ENCODE measurements around the gene COL15A1. TPM values are rescaled to one million over a fixed set of nuclear protein-coding genes. Genes with fewer than 3 reads are reported as not detected.

Gene COL15A1
- total RNA-seq, 1 experiment from 2014 or later = not detected

- in situ Hi-C loops (cut with HindIII; ENCODE audit: low pct_unique_long_range_greater_than_20kb, low sequenced_read_pairs) = no loop called here
Measured at GRCh38 chr9:99054581-99054980, 110.9 kb downstream of the COL15A1 start.

DNA sequence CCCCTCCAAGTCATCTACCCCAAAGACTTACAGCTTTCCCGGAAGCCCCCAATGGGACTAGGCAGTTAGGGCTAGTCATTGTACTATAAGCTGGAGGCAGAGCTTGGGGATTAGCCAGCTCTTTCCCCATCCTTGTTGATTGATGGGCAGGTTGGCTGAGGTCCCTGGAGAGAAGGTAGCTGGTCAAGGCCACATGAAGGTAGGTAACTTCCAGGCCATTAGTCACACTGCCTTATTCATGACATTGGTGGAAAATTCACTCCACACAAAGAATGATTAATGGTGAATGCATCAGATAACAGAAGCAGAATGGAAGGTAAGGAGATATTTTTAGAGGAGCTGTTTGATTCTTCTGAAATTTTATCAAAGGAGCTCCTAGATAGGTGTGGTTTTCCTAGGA, 111.7 kb downstream of the COL15A1 start:
- no peak for DNase-seq (ENCODE audit: low read depth)
- in situ Hi-C loops (cut with HindIII; ENCODE audit: low pct_unique_long_range_greater_than_20kb, low sequenced_read_pairs) = no loop called here

More at GRCh38 chr9:99054581-99054980, 110.9 kb downstream of the COL15A1 start:
- no peak for DNase-seq (ENCODE audit: low read depth)

DNA sequence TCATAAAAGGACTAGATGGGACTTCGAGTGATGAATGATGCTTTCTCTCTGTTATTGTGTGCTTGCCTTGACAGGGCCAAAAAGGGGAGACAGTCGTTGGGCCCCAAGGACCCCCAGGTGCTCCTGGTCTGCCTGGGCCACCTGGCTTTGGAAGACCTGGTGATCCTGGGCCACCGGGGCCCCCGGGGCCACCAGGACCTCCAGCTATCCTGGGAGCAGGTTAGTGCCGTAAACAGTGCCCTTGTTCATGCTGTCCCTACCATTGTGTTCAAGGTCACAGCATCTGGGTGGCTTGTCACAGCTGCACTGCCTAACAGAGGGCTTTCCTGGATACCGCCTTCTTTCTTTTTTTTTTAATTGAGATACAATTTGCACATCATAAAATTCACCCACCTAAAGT, 112.5 kb downstream of the COL15A1 start:
- DNase-seq (ENCODE audit: low read depth) = no peak

GRCh38 chr9:99056886-99057664, 113.4 kb downstream of the COL15A1 start:
- DNase-seq (ENCODE audit: low read depth) = no peak
- in situ Hi-C loops (cut with HindIII; ENCODE audit: low pct_unique_long_range_greater_than_20kb, low sequenced_read_pairs) = no loop called here

More for the DNA sequence above, 112.5 kb downstream of the COL15A1 start:
- in situ Hi-C loops (cut with HindIII; ENCODE audit: low pct_unique_long_range_greater_than_20kb, low sequenced_read_pairs) = no loop called here

- DNase-seq (ENCODE audit: low read depth) = no peak
- in situ Hi-C loops (cut with HindIII; ENCODE audit: low pct_unique_long_range_greater_than_20kb, low sequenced_read_pairs) = no loop called here
Measured at GRCh38 chr9:99057665-99058625, 114.2 kb downstream of the COL15A1 start.

DNA sequence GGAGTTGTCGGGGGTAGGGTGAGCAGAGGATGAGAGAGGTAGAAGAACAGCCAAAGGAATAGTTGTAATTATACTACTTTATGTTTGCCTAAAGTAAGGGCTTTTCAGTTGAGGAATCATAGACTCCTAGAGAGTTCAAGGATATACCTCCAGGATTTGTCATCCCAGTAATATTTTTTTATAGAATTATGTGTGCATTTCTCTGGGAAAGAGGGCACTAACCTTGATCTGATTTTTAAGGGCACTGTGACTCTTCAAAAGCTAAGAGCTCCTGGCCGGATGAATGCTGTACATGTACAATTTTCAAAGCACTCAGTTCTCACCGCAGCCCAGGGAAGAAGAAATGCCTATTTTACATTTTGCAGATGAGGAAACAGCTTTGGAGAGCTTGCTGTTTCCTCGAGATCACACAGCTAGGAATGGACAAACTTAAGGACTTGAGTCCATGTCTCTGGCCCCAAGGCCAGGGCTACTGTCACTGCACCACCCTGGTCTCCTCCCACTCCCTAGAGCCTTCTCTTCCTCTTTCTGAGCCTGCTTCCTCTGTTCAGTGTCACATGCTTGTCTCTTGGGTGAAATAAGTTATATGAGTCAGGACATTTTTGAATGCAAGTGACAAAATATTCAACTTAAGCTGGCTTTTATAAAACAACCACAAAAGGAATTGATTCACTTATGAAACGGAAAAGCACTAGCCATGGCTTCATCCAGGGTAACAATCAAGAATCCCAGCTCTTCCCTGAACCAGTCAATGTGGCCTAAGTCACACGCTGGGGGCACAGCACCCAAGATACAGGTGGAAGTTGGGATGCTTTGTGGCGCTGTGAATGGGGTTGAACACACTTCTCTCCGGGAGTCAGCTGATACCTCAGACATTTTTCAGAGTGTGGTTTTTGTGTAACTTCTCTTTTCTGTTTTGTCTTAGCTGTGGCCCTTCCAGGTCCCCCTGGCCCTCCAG, 115.5 kb downstream of the COL15A1 start:
- DNase-seq (ENCODE audit: low read depth) = no peak
- in situ Hi-C loops (cut with HindIII; ENCODE audit: low pct_unique_long_range_greater_than_20kb, low sequenced_read_pairs) = no loop called here

GRCh38 chr9:99060621-99061020, 116.9 kb downstream of the COL15A1 start:
- in situ Hi-C loops (cut with HindIII; ENCODE audit: low pct_unique_long_range_greater_than_20kb, low sequenced_read_pairs) = no loop called here
- no peak for DNase-seq (ENCODE audit: low read depth)

- no peak for DNase-seq (ENCODE audit: low read depth)
- in situ Hi-C loops (cut with HindIII; ENCODE audit: low pct_unique_long_range_greater_than_20kb, low sequenced_read_pairs) = no loop called here
Measured at GRCh38 chr9:99062549-99062948, 118.8 kb downstream of the COL15A1 start.

- DNase-seq (ENCODE audit: low read depth) = no peak
- in situ Hi-C loops (cut with HindIII; ENCODE audit: low pct_unique_long_range_greater_than_20kb, low sequenced_read_pairs) = no loop called here
Measured at GRCh38 chr9:99063522-99063921, 119.8 kb downstream of the COL15A1 start.

GRCh38 chr9:99066571-99066970, 122.9 kb downstream of the COL15A1 start:
- in situ Hi-C loops (cut with HindIII; ENCODE audit: low pct_unique_long_range_greater_than_20kb, low sequenced_read_pairs) = no loop called here
- DNase-seq (ENCODE audit: low read depth) = no peak

DNA sequence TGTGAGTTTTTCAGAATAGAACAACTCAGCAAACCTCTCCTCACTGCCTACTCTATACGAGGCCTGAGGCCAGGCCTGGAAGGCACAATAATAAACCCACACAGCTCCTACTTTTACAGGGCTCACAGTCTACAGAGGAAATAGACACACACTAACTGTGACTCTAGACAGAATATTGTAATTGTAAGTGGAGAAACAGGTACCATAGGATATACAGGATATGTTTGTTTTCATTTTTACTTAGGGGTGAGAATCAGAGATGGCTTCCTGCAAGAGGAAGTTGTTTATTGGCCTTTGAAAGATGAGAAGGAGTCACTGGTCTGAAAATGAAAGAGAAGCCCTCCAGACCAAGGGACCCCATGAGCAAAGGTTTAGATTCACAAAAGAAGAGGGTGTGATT, 125.4 kb downstream of the COL15A1 start:
- DNase-seq (ENCODE audit: low read depth) = no peak
- in situ Hi-C loops (cut with HindIII; ENCODE audit: low pct_unique_long_range_greater_than_20kb, low sequenced_read_pairs) = no loop called here

GRCh38 chr9:99069546-99069945, 125.8 kb downstream of the COL15A1 start:
- no peak for DNase-seq (ENCODE audit: low read depth)
- in situ Hi-C loops (cut with HindIII; ENCODE audit: low pct_unique_long_range_greater_than_20kb, low sequenced_read_pairs) = no loop called here

- in situ Hi-C loops (cut with HindIII; ENCODE audit: low pct_unique_long_range_greater_than_20kb, low sequenced_read_pairs) = no loop called here
- DNase-seq (ENCODE audit: low read depth) = no peak
Measured at GRCh38 chr9:99070681-99071080, 127.0 kb downstream of the COL15A1 start.

- in situ Hi-C loops (cut with HindIII; ENCODE audit: low pct_unique_long_range_greater_than_20kb, low sequenced_read_pairs) = no loop called here
- DNase-seq (ENCODE audit: low read depth) = no peak
Measured at GRCh38 chr9:99071313-99072039, 127.8 kb downstream of the COL15A1 start.

DNA sequence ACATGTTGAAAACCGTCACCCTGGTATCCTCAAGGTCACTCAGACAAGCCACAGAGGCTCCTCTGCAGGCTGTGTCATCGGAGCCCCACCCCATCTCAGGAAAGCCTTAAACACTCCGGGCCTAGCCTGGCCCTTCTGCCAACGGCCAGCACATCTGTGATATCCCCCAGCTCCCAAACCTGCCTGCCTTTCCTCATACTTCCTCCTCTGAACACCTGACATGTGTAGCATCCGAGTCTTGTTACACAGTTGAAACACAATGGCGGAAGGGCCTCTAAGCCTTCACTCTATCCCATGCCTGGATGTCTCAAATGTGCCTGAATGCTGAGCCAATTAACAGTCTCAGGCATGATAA, 128.3 kb downstream of the COL15A1 start:
- in situ Hi-C loops (cut with HindIII; ENCODE audit: low pct_unique_long_range_greater_than_20kb, low sequenced_read_pairs) = no loop called here
- DNase-seq (ENCODE audit: low read depth) = no peak

DNA sequence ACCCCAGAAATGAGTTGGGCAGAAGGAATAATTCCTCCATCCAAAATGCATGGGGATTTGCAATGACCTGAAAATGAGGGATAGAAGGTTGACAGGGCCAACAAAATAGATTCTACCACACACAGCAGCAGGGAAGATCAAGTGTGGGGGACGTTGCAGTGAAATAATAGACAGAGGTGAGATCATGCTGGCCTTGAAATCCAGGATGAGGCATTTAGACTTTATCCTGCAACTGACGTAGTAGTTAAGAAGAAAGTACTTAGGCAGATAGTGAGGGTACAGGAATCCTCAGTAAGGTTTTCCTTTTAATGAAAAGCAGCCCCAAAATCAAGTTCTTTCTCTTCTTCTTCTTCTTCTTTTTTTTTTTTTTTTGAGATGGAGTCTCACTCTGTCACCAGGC, 129.6 kb downstream of the COL15A1 start:
- no peak for DNase-seq (ENCODE audit: low read depth)
- in situ Hi-C loops (cut with HindIII; ENCODE audit: low pct_unique_long_range_greater_than_20kb, low sequenced_read_pairs) = no loop called here

DNA sequence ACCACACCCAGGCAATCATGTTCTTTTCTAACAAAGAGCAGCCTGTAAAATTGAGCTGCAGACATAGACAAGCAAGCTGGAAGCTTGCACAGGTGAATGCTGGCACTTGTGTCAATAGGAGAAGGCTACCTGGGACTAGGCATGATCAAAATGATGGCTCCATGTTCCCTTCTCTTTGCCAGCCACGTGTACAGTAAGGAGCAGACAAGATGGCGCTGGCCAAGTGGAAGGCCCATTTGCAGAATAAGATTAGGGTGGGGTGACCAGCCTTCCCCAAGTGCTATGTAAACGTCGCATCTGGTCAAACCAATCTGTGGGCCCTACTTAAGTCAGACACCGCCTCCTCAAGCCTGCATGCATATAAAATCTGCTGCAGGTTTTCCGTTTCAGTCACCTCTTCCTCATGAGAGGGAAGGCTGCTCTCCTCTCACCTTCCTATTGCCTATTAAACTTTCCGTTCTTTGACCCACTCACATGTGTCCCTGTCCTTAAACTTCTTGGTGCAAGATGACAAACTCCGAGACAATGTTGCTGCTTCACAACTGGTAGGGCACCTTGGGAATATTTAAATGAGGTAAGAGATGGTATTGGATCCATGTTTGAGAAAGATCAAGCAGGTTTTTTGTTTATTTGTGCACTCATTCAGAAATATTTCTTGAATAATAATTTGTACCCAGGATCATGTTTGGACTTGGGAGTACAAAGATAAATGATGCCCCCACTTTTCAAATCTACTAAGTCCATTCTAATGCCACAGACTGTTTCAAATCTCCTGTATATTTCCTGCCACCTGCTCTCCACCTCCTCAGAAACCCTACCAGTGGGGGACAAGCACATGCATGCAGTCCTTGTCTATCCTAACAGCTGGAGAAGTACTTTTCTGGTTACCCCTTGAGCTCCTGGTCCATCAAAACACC, 130.5 kb downstream of the COL15A1 start:
- in situ Hi-C loops (cut with HindIII; ENCODE audit: low pct_unique_long_range_greater_than_20kb, low sequenced_read_pairs) = no loop called here
- no peak for DNase-seq (ENCODE audit: low read depth)

Data from Caki2 (cell line).